PC-9 (cell line): ENCODE results near the gene PPP2R5E. TPM values are rescaled to one million over a fixed set of nuclear protein-coding genes. Genes with fewer than 3 reads are reported as not detected.

Experiments used
- BruUV-seq: library from RNA; stranded (reverse); fragments of 400-500 nt; replicated peaks from 2 replicates; lab custom pipeline; 2021; lab: Mats Ljungman, UMichigan
- CTCF ChIA-PET: fragments of 300-600 bp; sonication (Branson Sonifier 250); formaldehyde crosslinking; loops from one replicate; lab custom pipeline; 2022; ENCODE audit warnings: antibody characterized with exemption; lab: Charles Lee
- POLR2A ChIA-PET: fragments of 300-600 bp; sonication (Branson Sonifier 250); formaldehyde crosslinking; loops from one replicate; lab custom pipeline; 2022; ENCODE audit warnings: antibody characterized with exemption; ENCODE audit not compliant: unreplicated experiment; lab: Charles Lee
- DNase-seq, 2 experiments: peaks; one replicate each; pipeline versions ENCODE4 v3.0.0 to v3.0.0-alpha.2; 2015 to 2022; ENCODE audit warnings: mixed read lengths in 1 of 2
- H2AFZ ChIP-seq: fragments of 200-600 bp; sonication (generic); 2 replicates; pipeline ENCODE4 v1.8.1; 2017; ENCODE audit warnings: antibody characterized with exemption
- H3F3A ChIP-seq: fragments of 200-600 bp; sonication (generic); 2 replicates; pipeline ENCODE4 v1.8.1; 2017; ENCODE audit warnings: antibody characterized with exemption, mild to moderate bottlenecking, low read depth; ENCODE audit not compliant: insufficient read depth
- H3K27ac ChIP-seq: fragments of 200-600 bp; sonication (generic); 2 replicates; pipeline ENCODE4 v1.6.1; 2016; ENCODE audit warnings: mixed run types
- H3K27me3 ChIP-seq: fragments of 200-600 bp; sonication (generic); 2 replicates; pipeline ENCODE4 v1.6.1; 2016; ENCODE audit warnings: low read depth, mixed run types; ENCODE audit not compliant: insufficient read depth
- H3K36me3 ChIP-seq: fragments of 200-600 bp; sonication (generic); 2 replicates; pipeline ENCODE4 v1.6.1; 2016; ENCODE audit warnings: low read depth, mixed run types
- H3K4me1 ChIP-seq: fragments of 200-600 bp; sonication (generic); replicated peaks from 2 replicates; pipeline ENCODE4 v1.6.1; 2016; ENCODE audit warnings: mixed run types; ENCODE audit not compliant: insufficient read depth
- H3K4me2 ChIP-seq: fragments of 200-600 bp; sonication (generic); 2 replicates; pipeline ENCODE4 v1.6.1; 2017; ENCODE audit warnings: mixed run types
- H3K4me3 ChIP-seq: fragments of 200-600 bp; sonication (generic); 2 replicates; pipeline ENCODE4 v1.6.1; 2016; ENCODE audit warnings: mixed run types
- H3K79me2 ChIP-seq: fragments of 200-600 bp; sonication (generic); 2 replicates; pipeline ENCODE4 v1.6.1; 2017; ENCODE audit warnings: low read depth, mixed run types
- H3K9me2 ChIP-seq: fragments of 200-600 bp; sonication (generic); 2 replicates; pipeline ENCODE4 v1.8.1; 2017; ENCODE audit warnings: mild to moderate bottlenecking; ENCODE audit not compliant: insufficient read depth
- H3K9me3 ChIP-seq: fragments of 200-600 bp; sonication (generic); 2 replicates; pipeline ENCODE4 v1.8.1; 2016; ENCODE audit warnings: low read depth; ENCODE audit not compliant: insufficient read depth
- H4K20me1 ChIP-seq: fragments of 200-600 bp; sonication (generic); 2 replicates; pipeline ENCODE4 v1.8.1; 2017; ENCODE audit not compliant: insufficient read depth
- CTCF ChIP-seq: fragments of 200-600 bp; sonication (generic); conservative IDR thresholded peaks from 2 replicates; pipeline ENCODE4 v1.6.1; 2017; ENCODE audit warnings: mixed run types, antibody characterized with exemption, mild to moderate bottlenecking, moderate library complexity
- EZH2 ChIP-seq: fragments of 200-600 bp; sonication (generic); IDR thresholded peaks from 2 replicates; pipeline ENCODE4 v1.8.0; 2017; ENCODE audit warnings: antibody characterized with exemption, low read depth
- intact Hi-C: fragments of 100-400 bp; cut with micrococcal nuclease; formaldehyde crosslinking; loops from one replicate; pipeline ENCODE4 v1.10.0; 2022; ENCODE audit not compliant: unreplicated experiment
- total RNA-seq: library from RNA; stranded (reverse); gene quantifications from 2 replicates; pipeline ENCODE4 v1.2.3, GENCODE V29; 2021

The PPP2R5E gene
- total RNA-seq, 1 experiment from 2014 or later = 66.4 TPM

- intact Hi-C loops = no loop called here
- Histone ChIP-seq H3K9me2 (no peaks in the 10 kb centered on the region), H2AFZ (no peak overlapping the region), H3K4me1 (no peaks in the 10 kb centered on the region), H3K4me2 (no peak overlapping the region), H3K4me3 (no peak overlapping the region), H4K20me1 (no peaks in the 10 kb centered on the region), H3F3A (no peaks in the 10 kb centered on the region), H3K27me3 (no peaks in the 10 kb centered on the region), H3K9me3 (no peaks in the 10 kb centered on the region), H3K79me2 (no peaks in the 10 kb centered on the region), H3K27ac (no peak overlapping the region), H3K36me3 (no peaks in the 10 kb centered on the region)
- POLR2A ChIA-PET = no interaction called here
- no peak for DNase-seq
- TF ChIP-seq EZH2 (no peak), CTCF (no peak)
- CTCF ChIA-PET = no interaction called here
- no TSS peak for BruUV-seq
Observed at GRCh38 chr14:63343878-63344277, 199.3 kb downstream of the PPP2R5E start.

GRCh38 chr14:63342371-63342770, 200.8 kb downstream of the PPP2R5E start:
- Histone ChIP-seq H3K27me3 (no peaks in the 10 kb centered on the region), H3K79me2 (no peaks in the 10 kb centered on the region), H3K9me2 (no peaks in the 10 kb centered on the region), H3K4me2 (no peak overlapping the region), H3K4me1 (no peaks in the 10 kb centered on the region), H3F3A (no peaks in the 10 kb centered on the region), H3K27ac (no peak overlapping the region), H2AFZ (no peak overlapping the region), H3K4me3 (no peak overlapping the region), H3K9me3 (no peaks in the 10 kb centered on the region), H3K36me3 (no peaks in the 10 kb centered on the region), H4K20me1 (no peaks in the 10 kb centered on the region)
- TF ChIP-seq EZH2 (no peak), CTCF (no peak)
- BruUV-seq = no TSS peak
- intact Hi-C loops = no loop called here
- no peak for DNase-seq
- ChIA-PET POLR2A (no interaction called here), CTCF (no interaction called here)

- ChIA-PET CTCF (no interaction called here), POLR2A (no interaction called here)
- Histone ChIP-seq H3K4me3 (no peak overlapping the region), H3K9me3 (no peaks in the 10 kb centered on the region), H3K36me3 (no peaks in the 10 kb centered on the region), H3F3A (no peaks in the 10 kb centered on the region), H3K79me2 (no peaks in the 10 kb centered on the region), H3K27me3 (no peaks in the 10 kb centered on the region), H3K27ac (no peak overlapping the region), H2AFZ (no peak overlapping the region), H3K9me2 (no peaks in the 10 kb centered on the region), H3K4me2 (no peak overlapping the region), H3K4me1 (no peaks in the 10 kb centered on the region), H4K20me1 (no peaks in the 10 kb centered on the region)
- intact Hi-C loops = no loop called here
- DNase-seq = no peak
- TF ChIP-seq CTCF (no peak), EZH2 (no peak)
- BruUV-seq = no TSS peak
Observed at GRCh38 chr14:63328787-63329737, 214.1 kb downstream of the PPP2R5E start.
